ENCODE results near the gene FBXO28. TPM values are rescaled to one million over a fixed set of nuclear protein-coding genes. Genes with fewer than 3 reads are reported as not detected.

Gene FBXO28
- total and polyA plus RNA-seq, 2 donors (not counting 3 experiments of a cell fraction or from before 2014, with no cell fraction given), result 8.9 to 32.6 TPM

- Histone ChIP-seq H3K9ac (replicated peaks; ENCODE audit: extremely low read depth, insufficient read depth, low read length) (no peak overlapping the region), H2AFZ (ENCODE audit: low read depth, low read length) (no peak overlapping the region), H4K20me1 (replicated peaks; ENCODE audit: control insufficient read depth, extremely low read depth, insufficient read depth, low read length) (no peaks in the 10 kb centered on the region), H3K4me1 (ENCODE audit: control insufficient read depth, extremely low read depth, insufficient read depth, low read length) (peaks cover 11% of the 10 kb centered on the region), H3K9me1 (replicated peaks; ENCODE audit: control insufficient read depth, extremely low read depth, insufficient read depth, low read length) (no peaks in the 10 kb centered on the region), H3K4me3 (replicated peaks in 1 of 3; ENCODE audit: insufficient read depth in 1 of 3, low read depth in 1 of 3, low read length in 3 of 3) (no peak overlapping the region), H3K27ac (ENCODE audit: insufficient read depth, low read depth, low read length) (no peak overlapping the region), H3K27me3 (ENCODE audit: control insufficient read depth in 2 of 2, insufficient read depth in 2 of 2, low read length in 2 of 2) (peaks cover 0 to 3% of the 10 kb centered on the region in 2 experiments), H3K9me3 (replicated peaks; ENCODE audit: control insufficient read depth, insufficient read depth, low read length) (no peaks in the 10 kb centered on the region), H3K36me3 (ENCODE audit: control insufficient read depth in 2 of 2, extremely low read depth in 1 of 2, insufficient read depth in 2 of 2, low read length in 2 of 2) (no peaks in the 10 kb centered on the region), H3K79me2 (ENCODE audit: control insufficient read depth, insufficient read depth, low read length) (no peaks in the 10 kb centered on the region), H3K4me2 (ENCODE audit: insufficient read depth, low read length) (no peak overlapping the region)
- POLR2A ChIA-PET, result no interaction called here
- DNase-seq (ENCODE audit: low read depth, low spot score) (no peak), FAIRE-seq (peak; percentile 44)
- dilution Hi-C loops (cut with MboI; ENCODE audit: extremely low pct_ligation_motif_present, low sequenced_read_pairs), result no loop called here
- CTCF ChIA-PET, result interaction anchor here (0.7 to 2.7 kb wide), 7 partner anchors 13 to 752 kb away, joined by 3 to 13 read pairs (median 5); partner anchors contain the start of gene DEGS1
- BruUV-seq (replicated peaks), result no TSS peak
- intact Hi-C loops (cut with micrococcal nuclease), result no loop called here
- TF ChIP-seq EZH2 (IDR thresholded peaks at IDR 0.05; ENCODE audit: borderline replicate concordance, low read depth, low read length, severe bottlenecking), result no peak
- no peak for TF ChIP-seq FOS (IDR thresholded peaks at IDR 0.05; ENCODE audit: borderline replicate concordance, insufficient read depth, low read length)
- no peak for TF ChIP-seq POLR2A (IDR thresholded peaks at IDR 0.05; ENCODE audit: low read depth, low read length)
- no peak for TF ChIP-seq MAX (IDR thresholded peaks at IDR 0.05; ENCODE audit: insufficient read depth, insufficient read length)
- TF ChIP-seq MYC (IDR thresholded peaks at IDR 0.05; ENCODE audit: low read depth, low read length), result no peak
- TF ChIP-seq GATA2 (IDR thresholded peaks at IDR 0.05; ENCODE audit: insufficient read depth, insufficient read length, low read depth, low read length), result no peak
- no peak for TF ChIP-seq CTCF (IDR thresholded peaks at IDR 0.05; ENCODE audit: extremely low read depth in 1 of 2, insufficient read depth in 1 of 2, low read depth in 1 of 2, low read length in 2 of 2)
- TF ChIP-seq POLR2AphosphoS5 (IDR thresholded peaks at IDR 0.05; ENCODE audit: insufficient read depth, low read depth, low read length), result no peak
- no peak for TF ChIP-seq JUN (IDR thresholded peaks at IDR 0.05; ENCODE audit: borderline replicate concordance, insufficient read depth, insufficient read length, low read depth)
These were observed 56.4 kb downstream of the FBXO28 start for GRCh38 chr1:224170343-224170742.

Measured in endothelial cell of umbilical vein (primary cell).